Activated naive CD4-positive, alpha-beta T cell (primary cell): Measurements from ENCODE around the gene PFKL.
"Not testable (repeated sequence)": the region's sequence is repeated elsewhere in the genome, so short reads cannot be mapped to it uniquely, and the experiment has no call there.

Experiments used
- DNase-seq, 4 experiments: peaks; one replicate each; lab custom pipeline; 2025; lab: John Stamatoyannopoulos, UW

Gene PFKL

GRCh38 chr21:44344541-44345183, 44.8 kb downstream of the PFKL start:
- DNase-seq, result no peak

- DNase-seq, result no peak
Observed at GRCh38 chr21:44345495-44345894, 45.6 kb downstream of the PFKL start.

GRCh38 chr21:44347911-44348451, 48.1 kb downstream of the PFKL start:
- DNase-seq, result no peak

GRCh38 chr21:44348861-44349260, 49.0 kb downstream of the PFKL start:
- no peak for DNase-seq

GRCh38 chr21:44349416-44349846, 49.6 kb downstream of the PFKL start:
- DNase-seq, result no peak

GRCh38 chr21:44349847-44350772, 50.3 kb downstream of the PFKL start:
- DNase-seq, result no peak

GRCh38 chr21:44350773-44351481, 51.1 kb downstream of the PFKL start:
- no peak for DNase-seq

- no peak for DNase-seq
Observed at GRCh38 chr21:44351535-44352252, 51.8 kb downstream of the PFKL start.

GRCh38 chr21:44352253-44352860, 52.5 kb downstream of the PFKL start:
- DNase-seq, result no peak

- DNase-seq, result no peak
Observed at GRCh38 chr21:44353191-44353970, 53.5 kb downstream of the PFKL start, which contains the start of gene TRPM2. TSS of gene TRPM2 (plus strand) at chr21:44353621. CDS start at chr21:44353701, 80 bp downstream.

- DNase-seq, result no peak
Observed at GRCh38 chr21:44354001-44354405, 54.1 kb downstream of the PFKL start.

- no peak for DNase-seq
Observed at GRCh38 chr21:44354775-44355771, 55.2 kb downstream of the PFKL start.

GRCh38 chr21:44356160-44356559, 56.3 kb downstream of the PFKL start:
- DNase-seq, result no peak

GRCh38 chr21:44356636-44357035, 56.8 kb downstream of the PFKL start:
- DNase-seq, result no peak

GRCh38 chr21:44357064-44357837, 57.4 kb downstream of the PFKL start:
- DNase-seq, result no peak

GRCh38 chr21:44359396-44359795, 59.5 kb downstream of the PFKL start:
- no peak for DNase-seq

- DNase-seq, result no peak
Observed at GRCh38 chr21:44360159-44360558, 60.3 kb downstream of the PFKL start.

GRCh38 chr21:44361903-44362302, 62.0 kb downstream of the PFKL start:
- DNase-seq, result not testable (repeated sequence)
